Renal cortex interstitium (tissue), 11 donors: Measurements from ENCODE around the gene PTPRU. TPM values are rescaled to one million over a fixed set of nuclear protein-coding genes. Genes with fewer than 3 reads are reported as not detected.

Experiments
- DNase-seq, 11 donors: peaks; one replicate each; pipeline ENCODE4 v3.0.0-alpha.2; 2013; ENCODE audit warnings: low read depth in 9 of 11, low spot score in 4 of 11; ENCODE audit errors: extremely low read depth in 1 of 11
- polyA plus RNA-seq, 3 donors: library from polyadenylated mRNA; unstranded; fragments of 120-200 nt; gene quantifications; one replicate each; pipeline ENCODE4 v1.2.1, GENCODE V29; 2013; ENCODE audit not compliant: insufficient read length in 3 of 3

The PTPRU gene
- polyA plus RNA-seq, 3 donors, result 11.9 to 19.4 (median 15.4) TPM

GRCh38 chr1:29320156-29320940, 84.0 kb downstream of the PTPRU start:
- DNase-seq, result no peak

GRCh38 chr1:29321176-29321575, 84.9 kb downstream of the PTPRU start:
- DNase-seq, result no peak

GRCh38 chr1:29322147-29322694, 85.9 kb downstream of the PTPRU start:
- DNase-seq, result no peak

- DNase-seq, result no peak
Observed at GRCh38 chr1:29322861-29323585, 86.7 kb downstream of the PTPRU start.

- no peak for DNase-seq
Observed at GRCh38 chr1:29323636-29324035, 87.3 kb downstream of the PTPRU start.

GRCh38 chr1:29324202-29324601, 87.9 kb downstream of the PTPRU start:
- DNase-seq, result no peak

GRCh38 chr1:29324771-29325351, 88.5 kb downstream of the PTPRU start:
- peak in 9 of 11 donors; percentile 9 to 59 (median 31) for DNase-seq

- no peak for DNase-seq
Observed at GRCh38 chr1:29325675-29326074, 89.4 kb downstream of the PTPRU start.

- DNase-seq, result no peak
Observed at GRCh38 chr1:29326123-29326522, 89.8 kb downstream of the PTPRU start.

- no peak for DNase-seq
Observed at GRCh38 chr1:29327223-29327935, 91.1 kb downstream of the PTPRU start.

- no peak for DNase-seq
Observed at GRCh38 chr1:29329022-29329775, 92.9 kb downstream of the PTPRU start.

GRCh38 chr1:29330089-29330488, 93.8 kb downstream of the PTPRU start:
- no peak for DNase-seq

GRCh38 chr1:29330856-29331255, 94.5 kb downstream of the PTPRU start:
- DNase-seq, result no peak

GRCh38 chr1:29331309-29331708, 95.0 kb downstream of the PTPRU start:
- no peak for DNase-seq

- no peak for DNase-seq
Observed at GRCh38 chr1:29331729-29332128, 95.4 kb downstream of the PTPRU start.

GRCh38 chr1:29332204-29332603, 95.9 kb downstream of the PTPRU start:
- DNase-seq, result peak in 1 of 11 donors; percentile 7

GRCh38 chr1:29333008-29333407, 96.7 kb downstream of the PTPRU start:
- DNase-seq, result no peak

- no peak for DNase-seq
Observed at GRCh38 chr1:29335573-29335972, 99.3 kb downstream of the PTPRU start.
